H1 (cell line): ENCODE results near the gene E2F2. TPM values are rescaled to one million over a fixed set of nuclear protein-coding genes. Genes with fewer than 3 reads are reported as not detected.

Experiments used
- CTCF ChIA-PET: fragments of 300-600 bp; sonication (Branson Sonifier 250); formaldehyde crosslinking; loops from one replicate; lab custom pipeline; 2021; ENCODE audit not compliant: partially characterized antibody; lab: Charles Lee
- POLR2A ChIA-PET: fragments of 300-600 bp; sonication (Branson Sonifier 250); formaldehyde crosslinking; loops from one replicate; lab custom pipeline; 2021; ENCODE audit warnings: inconsistent platforms; ENCODE audit not compliant: partially characterized antibody; lab: Charles Lee
- DNase-seq, 2 experiments: peaks; one replicate each; pipeline versions ENCODE4 v3.0.0 to v3.0.0-alpha.2; 2010 to 2022; ENCODE audit warnings: low spot score in 2 of 2, low read depth in 1 of 2, mixed read lengths in 1 of 2
- FAIRE-seq: peaks from 2 replicates; lab custom pipeline; 2011; peaks lifted over from hg19 to GRCh38; lab: Jason Lieb, UNC
- H2AFZ ChIP-seq: 2 replicates; pipeline ENCODE4 v1.8.1; 2012; ENCODE audit warnings: low read length, inconsistent platforms
- H2AK5ac ChIP-seq: 2 replicates; pipeline ENCODE4 v1.6.1; 2013; ENCODE audit warnings: low read depth, low read length
- H2BK120ac ChIP-seq: replicated peaks from 2 replicates; pipeline ENCODE3; 2013; ENCODE audit warnings: low read depth, low read length, inconsistent platforms
- H2BK12ac ChIP-seq: 2 replicates; pipeline ENCODE4 v1.6.1; 2013; ENCODE audit warnings: low read depth, low read length
- H2BK15ac ChIP-seq: 2 replicates; pipeline ENCODE4 v1.6.1; 2013; ENCODE audit warnings: low read length
- H2BK20ac ChIP-seq: 2 replicates; pipeline ENCODE4 v1.6.1; 2013; ENCODE audit warnings: low read length
- H2BK5ac ChIP-seq: 2 replicates; pipeline ENCODE4 v1.6.1; 2013; ENCODE audit warnings: low read depth, low read length
- H3K14ac ChIP-seq: 2 replicates; pipeline ENCODE4 v1.6.1; 2013; ENCODE audit warnings: inconsistent platforms; ENCODE audit not compliant: insufficient read length
- H3K18ac ChIP-seq: 2 replicates; pipeline ENCODE4 v1.6.1; 2013; ENCODE audit warnings: low read length; ENCODE audit errors: extremely low read depth
- H3K23ac ChIP-seq: 2 replicates; pipeline ENCODE4 v1.6.1; 2013; ENCODE audit warnings: inconsistent platforms; ENCODE audit not compliant: insufficient read length
- H3K23me2 ChIP-seq: 2 replicates; pipeline ENCODE4 v1.6.1; 2013; ENCODE audit warnings: low read depth, low read length
- H3K27ac ChIP-seq: 2 replicates; pipeline ENCODE4 v1.6.1; 2011; ENCODE audit warnings: low read depth, low read length, inconsistent platforms
- H3K27me3 ChIP-seq, 4 experiments: replicated peaks in 1 of 4; 1 replicate in 1 of 4; 2 replicates in 3 of 4; pipeline versions ENCODE4 v1.6.1 to v1.8.1; 2011 to 2013; ENCODE audit warnings: low read length in 3 of 4, mild to moderate bottlenecking in 3 of 4, inconsistent platforms in 2 of 4, mixed read lengths in 2 of 4, moderate library complexity in 1 of 4; ENCODE audit not compliant: control insufficient read depth in 3 of 4, insufficient read depth in 3 of 4; ENCODE audit errors: extremely low read depth in 1 of 4
- H3K36me3 ChIP-seq, 4 experiments: 2 replicates each; pipeline versions ENCODE4 v1.6.1 to v1.8.1; 2011 to 2013; ENCODE audit warnings: mild to moderate bottlenecking in 4 of 4, low read length in 3 of 4, moderate library complexity in 2 of 4, control low read depth in 1 of 4, inconsistent platforms in 1 of 4; ENCODE audit not compliant: insufficient read depth in 4 of 4, control insufficient read depth in 2 of 4
- H3K4ac ChIP-seq: replicated peaks from 2 replicates; pipeline ENCODE3; 2013; ENCODE audit warnings: low read length, low read depth, mixed read lengths, inconsistent platforms; ENCODE audit not compliant: insufficient read length
- H3K4me1 ChIP-seq, 4 experiments: replicated peaks in 1 of 4; 1 replicate in 1 of 4; 2 replicates in 3 of 4; pipeline versions ENCODE4 v1.6.1 to v1.8.1; 2011 to 2013; ENCODE audit warnings: low read length in 3 of 4, inconsistent platforms in 2 of 4, mixed read lengths in 1 of 4; ENCODE audit not compliant: insufficient read depth in 4 of 4, control insufficient read depth in 3 of 4
- H3K4me2 ChIP-seq, 2 experiments: 2 replicates each; pipeline versions ENCODE4 v1.6.1 to v1.8.1; 2011 to 2013; ENCODE audit warnings: low read depth in 2 of 2, low read length in 2 of 2, control low read depth in 1 of 2, inconsistent platforms in 1 of 2, mild to moderate bottlenecking in 1 of 2; ENCODE audit not compliant: insufficient read depth in 1 of 2
- H3K4me3 ChIP-seq, 4 experiments: fragments of 200-600, 300-600 bp in 1 of 4; sonication (generic), shearing (Covaris generic), sonication (Bioruptor Twin) in 1 of 4; 2 replicates each; pipeline versions ENCODE4 v1.5.1 to v1.8.1; 2011 to 2016; ENCODE audit warnings: low read length in 4 of 4, low read depth in 3 of 4, control low read depth in 2 of 4, inconsistent platforms in 2 of 4, mild to moderate bottlenecking in 2 of 4, mixed read lengths in 1 of 4, moderate library complexity in 1 of 4; ENCODE audit not compliant: insufficient read depth in 2 of 4; ENCODE audit errors: extremely low read depth in 1 of 4
- H3K56ac ChIP-seq: replicated peaks from 2 replicates; pipeline ENCODE3; 2013; ENCODE audit warnings: low read depth, mild to moderate bottlenecking, mixed read lengths, low read length, inconsistent platforms; ENCODE audit not compliant: insufficient read length
- H3K79me1 ChIP-seq: 2 replicates; pipeline ENCODE4 v1.6.1; 2013; ENCODE audit warnings: low read depth, low read length, control low read depth
- H3K79me2 ChIP-seq, 2 experiments: 2 replicates each; pipeline versions ENCODE4 v1.6.1 to v1.8.1; 2012 to 2013; ENCODE audit warnings: low read length in 2 of 2, mild to moderate bottlenecking in 2 of 2, inconsistent platforms in 1 of 2; ENCODE audit not compliant: insufficient read depth in 2 of 2, control insufficient read depth in 1 of 2
- H3K9ac ChIP-seq, 4 experiments: replicated peaks in 1 of 4; 1 replicate in 1 of 4; 2 replicates in 3 of 4; pipeline versions ENCODE4 v1.6.1 to v1.8.1; 2011 to 2013; ENCODE audit warnings: low read depth in 3 of 4, low read length in 3 of 4, control low read depth in 2 of 4, mild to moderate bottlenecking in 2 of 4, moderate library complexity in 2 of 4, inconsistent platforms in 1 of 4; ENCODE audit errors: extremely low read depth in 1 of 4
- H3K9me3 ChIP-seq, 2 experiments: 2 replicates each; pipeline versions ENCODE4 v1.6.1 to v1.8.1; 2012 to 2013; ENCODE audit warnings: mild to moderate bottlenecking in 2 of 2, moderate library complexity in 2 of 2, control low read depth in 1 of 2, inconsistent platforms in 1 of 2, low read depth in 1 of 2, low read length in 1 of 2, mixed read lengths in 1 of 2; ENCODE audit not compliant: insufficient read depth in 2 of 2
- H4K20me1 ChIP-seq, 2 experiments: replicated peaks in 1 of 2; 2 replicates each; pipeline versions ENCODE3 to v1.8.1; 2011 to 2013; ENCODE audit warnings: inconsistent platforms in 2 of 2, low read length in 2 of 2, mild to moderate bottlenecking in 1 of 2; ENCODE audit not compliant: insufficient read depth in 2 of 2, control insufficient read depth in 1 of 2
- H4K5ac ChIP-seq: 2 replicates; pipeline ENCODE4 v1.6.1; 2013; ENCODE audit warnings: low read length, low read depth, mixed read lengths, inconsistent platforms; ENCODE audit not compliant: insufficient read length
- H4K8ac ChIP-seq: 2 replicates; pipeline ENCODE4 v1.8.0; 2013; ENCODE audit warnings: mild to moderate bottlenecking, moderate library complexity, low read length, inconsistent platforms; ENCODE audit not compliant: insufficient read depth; ENCODE audit errors: extremely low read depth
- H4K91ac ChIP-seq: replicated peaks from 2 replicates; pipeline ENCODE3; 2013; ENCODE audit warnings: low read length, mixed read lengths, inconsistent platforms; ENCODE audit not compliant: insufficient read length
- SP1 ChIP-seq: IDR thresholded peaks from 2 replicates; pipeline ENCODE4 v1.6.1; 2011; ENCODE audit warnings: low read depth, low read length
- WGBS, 2 experiments: shearing (Covaris generic) in 1 of 2; methylation state at CpG; one replicate each; pipeline versions ENCODE4 v1.1.6 to v1.1.7; 2013 to 2015; ENCODE audit warnings: low lambda C conversion rate in 2 of 2, mixed read lengths in 2 of 2, inconsistent platforms in 1 of 2, low coverage in 1 of 2, missing lambda C conversion rate in 1 of 2; ENCODE audit not compliant: insufficient replicate concordance in 2 of 2, insufficient coverage in 1 of 2, insufficient read length in 1 of 2; ENCODE audit errors: extremely low coverage in 1 of 2, missing lambda C conversion rate in 1 of 2; 5-methylcytosine and 5-hydroxymethylcytosine counted together
- polyA plus RNA-seq, 7 experiments: library from polyadenylated mRNA; depleted of rRNA in 3 of 7; stranded (reverse) in 5 of 7; unstranded in 2 of 7; fragments of >200 nt in 5 of 7; fragments of 200-250 nt in 2 of 7; gene quantifications; 1 replicate in 5 of 7; 2 replicates in 1 of 7; 4 replicates in 1 of 7; pipeline versions ENCODE4 v1.2.1 to v1.2.3, GENCODE V29; 2011 to 2013; ENCODE audit warnings: missing spikeins in 2 of 7, mixed read lengths in 2 of 7
- total RNA-seq: library from RNA; stranded (reverse); fragmentation: NEBNext Ultra II Directional; extraction: Animal tissue kit (Norgen Biotek cat#: 25700); gene quantifications from 2 replicates; pipeline ENCODE4 v1.2.1, GENCODE V29; 2021
- TF ChIP-seq, protein P1 (sequence below), 3 experiments: IDR thresholded peaks; 1 replicate in 2 of 3; 2 replicates in 1 of 3; pipeline versions ENCODE4 v1.5.1 to v1.6.1; 2011; ENCODE audit warnings: low read length in 3 of 3, mild to moderate bottlenecking in 3 of 3, inconsistent platforms in 2 of 3, low read depth in 1 of 3, moderate library complexity in 1 of 3; ENCODE audit not compliant: insufficient read depth in 1 of 3; ENCODE audit errors: control extremely low read depth in 1 of 3

The E2F2 gene
- total and polyA plus RNA-seq, 2 of the 8 experiments (the other 6 are each of a cell fraction or from before 2014, with no cell fraction given) = 1.8 to 7.0 TPM

DNA sequence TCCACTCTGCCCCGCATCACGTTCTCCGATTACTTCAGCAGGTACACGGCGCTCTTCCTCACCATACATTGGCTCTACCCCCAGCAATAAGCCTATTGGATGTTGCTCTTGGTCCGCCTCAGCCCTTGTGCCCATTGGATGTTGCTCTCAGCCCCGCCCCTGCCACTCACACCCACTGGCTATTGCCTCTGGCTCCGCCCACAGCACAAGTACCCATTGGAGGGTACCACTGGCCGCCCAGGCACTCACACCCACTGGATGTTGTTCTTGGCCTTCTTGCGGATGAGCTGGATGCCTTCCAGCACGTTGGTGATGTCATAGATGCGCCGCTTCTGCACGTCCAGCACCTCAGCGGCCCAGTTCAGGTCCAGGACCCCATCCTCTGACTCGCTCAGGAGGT lies 9.4 kb downstream of the E2F2 start:
- Histone ChIP-seq H3K79me2 (no peaks in the 10 kb centered on the region), H3K18ac (no peak overlapping the region), H4K91ac (no peak overlapping the region), H3K4me2 (no peak overlapping the region), H2BK120ac (no peak overlapping the region), H3K4me3 (no peak overlapping the region), H3K23ac (no peak overlapping the region), H3K27me3 (no peaks in the 10 kb centered on the region), H4K5ac (no peak overlapping the region), H3K14ac (no peak overlapping the region), H3K4me1 (peaks cover 6 to 17% (median 9%) of the 10 kb centered on the region in 4 experiments), H2AK5ac (no peak overlapping the region), H3K9me3 (no peaks in the 10 kb centered on the region)
- TF ChIP-seq, protein P1, sequence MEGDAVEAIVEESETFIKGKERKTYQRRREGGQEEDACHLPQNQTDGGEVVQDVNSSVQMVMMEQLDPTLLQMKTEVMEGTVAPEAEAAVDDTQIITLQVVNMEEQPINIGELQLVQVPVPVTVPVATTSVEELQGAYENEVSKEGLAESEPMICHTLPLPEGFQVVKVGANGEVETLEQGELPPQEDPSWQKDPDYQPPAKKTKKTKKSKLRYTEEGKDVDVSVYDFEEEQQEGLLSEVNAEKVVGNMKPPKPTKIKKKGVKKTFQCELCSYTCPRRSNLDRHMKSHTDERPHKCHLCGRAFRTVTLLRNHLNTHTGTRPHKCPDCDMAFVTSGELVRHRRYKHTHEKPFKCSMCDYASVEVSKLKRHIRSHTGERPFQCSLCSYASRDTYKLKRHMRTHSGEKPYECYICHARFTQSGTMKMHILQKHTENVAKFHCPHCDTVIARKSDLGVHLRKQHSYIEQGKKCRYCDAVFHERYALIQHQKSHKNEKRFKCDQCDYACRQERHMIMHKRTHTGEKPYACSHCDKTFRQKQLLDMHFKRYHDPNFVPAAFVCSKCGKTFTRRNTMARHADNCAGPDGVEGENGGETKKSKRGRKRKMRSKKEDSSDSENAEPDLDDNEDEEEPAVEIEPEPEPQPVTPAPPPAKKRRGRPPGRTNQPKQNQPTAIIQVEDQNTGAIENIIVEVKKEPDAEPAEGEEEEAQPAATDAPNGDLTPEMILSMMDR (IDR thresholded peaks at IDR 0.05; ENCODE audit: control extremely low read depth in 1 of 3, insufficient read depth in 1 of 3, low read depth in 1 of 3, low read length in 3 of 3) = no peak
- peak; percentile 57; the same call in 1 of the 2 replicates for TF ChIP-seq SP1
- TF ChIP-seq, all 59 proteins: peak for 1
- no peak for DNase-seq
- POLR2A ChIA-PET = interaction anchor here (0.9 to 1.0 kb wide), 3 partner anchors 14 to 36 kb away, joined by 3 read pairs; no protein-coding TSS in a partner anchor
- CTCF ChIA-PET = interaction anchor here (0.9 to 16.2 kb wide), 4 partner anchors 15 to 41 kb away, joined by 3 to 230 read pairs (median 4); no protein-coding TSS in a partner anchor
- 96% methylated on average over 16 of the region's 16 CpGs; no CpG with 5 or more reads in 1 of the 2 experiments for WGBS, 2 experiments
- Histone ChIP-seq H2BK15ac (no peak overlapping the region), H2BK5ac (no peak overlapping the region), H3K56ac (no peak overlapping the region), H4K20me1 (peaks cover 0 to 3% of the 10 kb centered on the region in 2 experiments), H3K23me2 (no peaks in the 10 kb centered on the region), H3K36me3 (peaks cover 0 to 3% (median 1%) of the 10 kb centered on the region in 4 experiments; a peak in 3 of 8 replicates), H3K9ac (no peak overlapping the region), H3K79me1 (peaks cover 5% of the 10 kb centered on the region), H4K8ac (no peak overlapping the region), H3K27ac (no peak overlapping the region), H3K4ac (no peak overlapping the region), H2AFZ (no peak overlapping the region), H2BK20ac (no peak overlapping the region), H2BK12ac (no peak overlapping the region)
- FAIRE-seq = no peak
